Heart right ventricle (tissue), 16 donors: ENCODE results near the gene PRPF4. TPM values are rescaled to one million over a fixed set of nuclear protein-coding genes. Genes with fewer than 3 reads are reported as not detected.

ENCODE experiments used
- ATAC-seq, 8 donors: fragments of 200-7000 bp; cut with Tn5 transposase; one replicate each; pipeline ENCODE4 v1.9.1; 2020; ENCODE audit warnings: mild to moderate bottlenecking in 8 of 8, moderate library complexity in 8 of 8, moderate number of reproducible peaks in 1 of 8
- DNase-seq, 2 donors: peaks; one replicate each; pipeline ENCODE4 v3.0.0-alpha.2; 2020
- H3K27ac ChIP-seq, 10 donors: fragments of 200-600 bp; sonication (generic) in 2 of 10; one replicate each; pipeline versions ENCODE4 v1.5.0 to v1.8.0; 2020 to 2022; ENCODE audit warnings: mild to moderate bottlenecking in 3 of 10
- H3K27me3 ChIP-seq, 7 donors: fragments of 200-600 bp; one replicate each; pipeline ENCODE4 v1.8.0; 2021 to 2022; ENCODE audit warnings: mild to moderate bottlenecking in 2 of 7
- H3K36me3 ChIP-seq, 9 donors: fragments of 200-600 bp; sonication (generic) in 1 of 9; one replicate each; pipeline versions ENCODE4 v1.5.0 to v1.8.0; 2020 to 2022; ENCODE audit warnings: mild to moderate bottlenecking in 2 of 9
- H3K4me1 ChIP-seq, 9 donors: fragments of 200-600 bp; sonication (generic) in 1 of 9; one replicate each; pipeline versions ENCODE4 v1.5.0 to v1.8.0; 2020 to 2022; ENCODE audit warnings: mild to moderate bottlenecking in 4 of 9
- H3K4me3 ChIP-seq, 10 donors: fragments of 200-600 bp; sonication (generic) in 2 of 10; one replicate each; pipeline versions ENCODE4 v1.5.0 to v1.8.0; 2020 to 2022; ENCODE audit warnings: mild to moderate bottlenecking in 7 of 10, moderate library complexity in 2 of 10
- H3K9me3 ChIP-seq, 11 donors: fragments of 200-600 bp in 10 of 11; sonication (generic) in 2 of 11; one replicate each; pipeline versions ENCODE4 v1.5.0 to v1.8.0; 2013 to 2022; ENCODE audit warnings: mild to moderate bottlenecking in 2 of 11, control low read depth in 1 of 11, moderate library complexity in 1 of 11
- CTCF ChIP-seq, 9 donors: fragments of 200-600 bp; sonication (generic) in 2 of 9; IDR thresholded peaks; one replicate each; pipeline versions ENCODE4 v1.5.0 to v1.8.0; 2021 to 2022; ENCODE audit warnings: antibody characterized with exemption in 9 of 9, mild to moderate bottlenecking in 5 of 9, moderate library complexity in 1 of 9
- WGBS, 2 donors: extraction: QIAGEN DNeasy Blood & Tissue Kit; methylation state at CpG; one replicate each; pipeline ENCODE4 v1.1.7; 2013; ENCODE audit warnings: inconsistent platforms in 1 of 2; 5-methylcytosine and 5-hydroxymethylcytosine counted together
- intact Hi-C, 10 donors: fragments of 100-400 bp; cut with DNase I; formaldehyde crosslinking; loops; one replicate each; pipeline versions ENCODE4 v1.11.1 to v1.14.2; 2022
- long read RNA-seq, 3 donors: library from polyadenylated mRNA; unstranded; transcript quantifications; one replicate each; pipeline ENCODE4 v2.0.0, GENCODE V29; 2020 to 2021
- polyA plus RNA-seq, 2 donors: library from polyadenylated mRNA; stranded (reverse); fragments of 200-250 nt; gene quantifications; one replicate each; pipeline ENCODE4 v1.2.3, GENCODE V29; 2013
- total RNA-seq, 10 donors: library from RNA; stranded (reverse); fragmentation: NEBNext Ultra II Directional in 3 of 10; extraction: Animal tissue kit (Norgen Biotek cat#: 25700) in 3 of 10; gene quantifications; one replicate each; pipeline versions ENCODE4 v1.2.1 to v1.2.4, GENCODE V29; 2021 to 2023
- donor health status: Arrhythmogenic right ventricular cardiomyopathy.
- donor health status: ischemic (EF 13 %, LVEDD 7.1; RV severe dilation, severe dysfunction).
- donor health status: healthy with polysubstance abuse.
- donor health status: DM: no; HTN: yes; CAD: no.
- donor health status: DM: no; HTN: no; CAD: no.
- donor health status: ischemic (EF 25% LVEDD 6.9; RV normal size, moderate dysfunction).
- donor health status: ischemic (EF 25% LVEDD 5.7; RV mildly dilated, moderate dysfunction).
- donor health status: healthy.
- donor health status: DM: yes; HTN: yes; CAD: no.
- donor health status: Ischemic cardiomyopathy.
- donor health status: ischemic (EF 35%, LVEDD 5.7; RV mildly dilated, moderate dysfunction).
- donor health status: nonischemic (EF 11% LVEDD 7.7; RV severe dilation, severe dysfunction).
- donor health status: DM: yes; HTN: yes; CAD: no.
- donor health status: PGD.
- donor health status: ischemic (EF 29% LVEDD 5.4; RV normal size, mild dysfunction).
- donor health status: nonischemic (EF 23%, LVEDD 6.1; RV moderate dilation, normal function).

The PRPF4 gene
- total RNA-seq (10 to 100 TPM; 10.7 to 17.2 (median 13.3) TPM), polyA plus RNA-seq (10 to 100 TPM in 1 of 2 donors, 1 to 10 TPM in 1; 5.3 to 13.7 TPM)
- long read RNA-seq, donor 1, transcript PRPF4-202 (14 exons, 3,212 nt) = major isoform, 11 of 18 reads
- long read RNA-seq, donor 1, partial matches to known transcripts = 5 of 18 reads
- long read RNA-seq, donor 1, other reads (novel, unspliced or antisense) = 2 of 18 reads
- long read RNA-seq, donor 2, transcript PRPF4-202 (14 exons, 3,212 nt) = major isoform, 8 of 12 reads
- long read RNA-seq, donor 2, partial matches to known transcripts = 3 of 12 reads
- long read RNA-seq, donor 2, other reads (novel, unspliced or antisense) = 0 of 12 reads
- long read RNA-seq, donor 3, transcript PRPF4-201 (14 exons, 2,787 nt) = minor isoform, 8 of 51 reads
- long read RNA-seq, donor 3, transcript PRPF4-202 (14 exons, 3,212 nt) = major isoform, 27 of 51 reads
- long read RNA-seq, donor 3, partial matches to known transcripts = 14 of 51 reads
- long read RNA-seq, donor 3, other reads (novel, unspliced or antisense) = 2 of 51 reads

GRCh38 chr9:113275157-113276131, at the start of gene PRPF4, which contains the start of gene CDC26:
Gene PRPF4, plus strand, starts transcription at chr9:113275658. Its CDS starts 86 bp downstream, at chr9:113275744.
Gene CDC26, minus strand, starts transcription at chr9:113275572. Its CDS starts 3,065 bp downstream, at chr9:113272507.
- ATAC-seq = peak; percentile 98 to 99 (median 98)
- H3K4me1 ChIP-seq = peaks cover 5 to 50% (median 23%) of the 10 kb centered on the region in 9 donors
- H3K36me3 ChIP-seq = peaks cover 0 to 71% (median 41%) of the 10 kb centered on the region in 9 donors
- peak; percentile 96 to 98 for DNase-seq
- intact Hi-C loops = loop anchor here in 9 of 10 donors (2.0 to 10.0 kb wide), 9 partner anchors 53 to 383 kb away; partner anchors contain the start of genes ALAD (in 7 of the 9), FKBP15 (in 3 of the 9) and SLC31A1 (in 3 of the 9)
- no peaks in the 10 kb centered on the region for H3K9me3 ChIP-seq
- WGBS, 2 donors = 0 to 1% methylated on average over 63 of the region's 63 CpGs
- peak within 1 kb of the TSS; percentile 63 to 95 (median 90) for H3K27ac ChIP-seq
- H3K27me3 ChIP-seq = no peaks in the 10 kb centered on the region
- TF ChIP-seq CTCF (IDR thresholded peaks at IDR 0.05) = no peak
- H3K4me3 ChIP-seq = peak within 1 kb of the TSS; percentile 36 to 89 (median 78)

GRCh38 chr9:113227436-113227835, 48.0 kb upstream of the PRPF4 start:
- H3K36me3 ChIP-seq = peaks cover 0 to 12% (median 0%) of the 10 kb centered on the region in 9 donors
- 0 to 96% methylated on average over 1 of the region's 1 CpG for WGBS, 2 donors

GRCh38 chr9:113228130-113228665, 47.3 kb upstream of the PRPF4 start:
- Histone ChIP-seq H3K27ac (no peak overlapping the region), H3K27me3 (no peaks in the 10 kb centered on the region), H3K4me1 (peaks cover 0 to 58% (median 16%) of the 10 kb centered on the region in 9 donors), H3K36me3 (peaks cover 0 to 12% (median 0%) of the 10 kb centered on the region in 9 donors), H3K4me3 (no peak overlapping the region), H3K9me3 (no peaks in the 10 kb centered on the region)
- intact Hi-C loops = no loop called here
- TF ChIP-seq CTCF (IDR thresholded peaks at IDR 0.05) = no peak
- ATAC-seq (no peak), DNase-seq (no peak)
- WGBS, 2 donors = 91% methylated on average over 3 of the region's 3 CpGs

More at GRCh38 chr9:113227436-113227835, 48.0 kb upstream of the PRPF4 start:
- ATAC-seq (no peak), DNase-seq (no peak)
- intact Hi-C loops = no loop called here
- no peaks in the 10 kb centered on the region for H3K9me3 ChIP-seq
- no peak for TF ChIP-seq CTCF (IDR thresholded peaks at IDR 0.05)
- no peaks in the 10 kb centered on the region for H3K27me3 ChIP-seq
- H3K27ac ChIP-seq = no peak overlapping the region
- peaks cover 2 to 58% (median 21%) of the 10 kb centered on the region in 9 donors for H3K4me1 ChIP-seq
- H3K4me3 ChIP-seq = no peak overlapping the region
